Measurements from ENCODE around the gene PSMB3.

The PSMB3 gene

GRCh38 chr17:38710985-38711384 lies 41.6 kb upstream of the PSMB3 start:
- H3K4me1 Mint-ChIP-seq (ENCODE audit: low read depth), result peaks cover 53% of the 10 kb centered on the region
- H3K27me3 Mint-ChIP-seq (ENCODE audit: low read depth), result no peaks in the 10 kb centered on the region
- H3K27ac Mint-ChIP-seq, result peak overlapping the region; percentile 36
- H3K9me3 Mint-ChIP-seq, result no peaks in the 10 kb centered on the region
- H3K36me3 Mint-ChIP-seq (ENCODE audit: low read depth), result peaks cover 50% of the 10 kb centered on the region
- no peak overlapping the region for H3K4me3 Mint-ChIP-seq

GRCh38 chr17:38711792-38712571 lies 40.6 kb upstream of the PSMB3 start:
- Mint-ChIP-seq H3K27ac (no peak overlapping the region), H3K27me3 (ENCODE audit: low read depth) (no peaks in the 10 kb centered on the region), H3K4me3 (no peak overlapping the region), H3K9me3 (no peaks in the 10 kb centered on the region), H3K36me3 (ENCODE audit: low read depth) (peaks cover 57% of the 10 kb centered on the region), H3K4me1 (ENCODE audit: low read depth) (peaks cover 49% of the 10 kb centered on the region)

DNA sequence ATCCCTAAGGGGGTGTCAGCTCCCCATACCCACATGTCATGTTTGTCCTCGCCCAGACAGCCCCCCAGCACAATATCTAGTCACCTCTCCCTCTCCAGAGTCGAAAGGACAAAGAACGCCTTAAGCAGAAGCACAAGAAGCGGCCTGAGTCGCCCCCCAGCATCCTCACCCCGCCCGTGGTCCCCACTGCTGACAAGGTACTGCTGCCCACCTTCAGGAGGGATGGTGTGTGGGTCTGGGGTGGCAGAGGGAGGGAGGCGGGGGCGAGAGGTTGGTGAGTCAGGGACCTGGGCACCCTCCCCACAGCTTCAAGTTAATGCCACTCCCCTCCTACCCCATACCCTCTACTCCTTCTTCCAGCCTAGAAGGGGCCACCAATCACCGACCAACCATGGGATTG lies 39.9 kb upstream of the PSMB3 start:
- Mint-ChIP-seq H3K36me3 (ENCODE audit: low read depth) (peaks cover 53% of the 10 kb centered on the region), H3K27me3 (ENCODE audit: low read depth) (no peaks in the 10 kb centered on the region), H3K4me3 (no peak overlapping the region), H3K27ac (no peak overlapping the region), H3K9me3 (no peaks in the 10 kb centered on the region), H3K4me1 (ENCODE audit: low read depth) (peaks cover 43% of the 10 kb centered on the region)

DNA sequence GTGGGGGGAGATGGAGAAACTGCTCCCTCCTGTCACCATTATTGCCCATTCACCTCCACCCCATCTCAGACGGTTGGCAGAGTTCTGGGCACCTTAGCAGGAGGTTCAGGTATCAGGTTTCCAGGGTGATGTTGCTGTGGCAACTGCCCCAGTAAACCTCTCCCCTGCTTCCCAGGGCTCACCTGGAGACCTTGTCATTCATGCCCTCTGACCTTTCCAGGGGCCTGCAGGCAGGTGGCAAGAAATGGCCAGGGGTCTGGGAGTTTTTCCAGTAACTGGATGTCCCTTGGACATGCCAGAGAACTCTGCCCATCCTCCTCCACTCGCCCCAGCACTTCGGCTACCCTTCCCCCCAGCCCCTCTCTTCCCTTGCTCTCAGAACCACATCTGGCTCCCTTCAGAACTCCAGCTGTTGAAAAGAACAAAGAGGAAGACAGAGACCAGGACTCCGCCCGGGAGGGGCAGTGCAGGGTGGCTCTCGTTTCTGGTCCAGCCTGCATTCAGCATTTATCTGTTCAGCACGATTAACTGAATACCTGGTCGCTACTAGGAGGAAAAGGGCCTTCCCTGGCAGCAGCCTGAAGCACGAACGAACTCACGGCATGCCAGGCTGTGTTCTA lies 39.0 kb upstream of the PSMB3 start:
- peaks cover 49% of the 10 kb centered on the region for H3K36me3 Mint-ChIP-seq (ENCODE audit: low read depth)
- H3K27ac Mint-ChIP-seq, result no peak overlapping the region
- peaks cover 39% of the 10 kb centered on the region for H3K4me1 Mint-ChIP-seq (ENCODE audit: low read depth)
- no peaks in the 10 kb centered on the region for H3K27me3 Mint-ChIP-seq (ENCODE audit: low read depth)
- H3K4me3 Mint-ChIP-seq, result no peak overlapping the region
- no peaks in the 10 kb centered on the region for H3K9me3 Mint-ChIP-seq

DNA sequence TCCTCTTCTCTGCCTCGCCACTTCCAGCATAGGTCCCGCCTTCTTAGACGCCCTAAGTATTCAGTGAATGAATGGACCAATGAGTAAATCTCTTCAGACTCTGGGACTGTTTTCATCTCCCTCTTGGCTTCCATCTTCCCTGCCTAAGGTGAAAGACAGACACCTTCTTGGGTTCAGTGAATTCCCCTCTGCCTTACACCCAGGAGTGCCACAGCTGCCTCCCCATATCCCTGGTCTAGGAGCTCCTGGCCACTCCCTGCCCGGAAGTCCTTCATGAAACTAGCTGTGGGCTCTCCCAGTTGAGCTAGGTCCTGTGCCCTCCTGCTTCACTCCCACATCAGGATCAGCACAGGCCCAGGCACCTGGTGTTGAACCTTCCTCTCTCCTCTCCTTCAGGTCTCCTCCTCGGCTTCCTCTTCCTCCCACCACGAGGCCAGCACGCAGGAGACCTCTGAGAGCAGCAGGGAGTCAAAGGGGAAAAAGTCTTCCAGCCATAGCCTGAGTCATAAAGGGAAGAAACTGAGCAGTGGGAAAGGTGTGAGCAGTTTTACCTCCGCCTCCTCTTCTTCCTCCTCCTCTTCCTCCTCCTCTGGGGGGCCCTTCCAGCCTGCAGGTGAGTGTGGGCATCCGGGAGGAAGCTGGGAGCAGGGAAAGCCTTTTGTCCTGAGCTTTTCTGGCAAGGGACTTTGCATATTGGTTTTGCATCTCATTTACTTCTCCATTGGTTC lies 37.2 kb upstream of the PSMB3 start:
- Mint-ChIP-seq H3K4me3 (no peak overlapping the region), H3K9me3 (no peaks in the 10 kb centered on the region), H3K27ac (peak overlapping the region; percentile 54), H3K4me1 (ENCODE audit: low read depth) (peaks cover 29% of the 10 kb centered on the region), H3K36me3 (ENCODE audit: low read depth) (peaks cover 39% of the 10 kb centered on the region), H3K27me3 (ENCODE audit: low read depth) (no peaks in the 10 kb centered on the region)

DNA sequence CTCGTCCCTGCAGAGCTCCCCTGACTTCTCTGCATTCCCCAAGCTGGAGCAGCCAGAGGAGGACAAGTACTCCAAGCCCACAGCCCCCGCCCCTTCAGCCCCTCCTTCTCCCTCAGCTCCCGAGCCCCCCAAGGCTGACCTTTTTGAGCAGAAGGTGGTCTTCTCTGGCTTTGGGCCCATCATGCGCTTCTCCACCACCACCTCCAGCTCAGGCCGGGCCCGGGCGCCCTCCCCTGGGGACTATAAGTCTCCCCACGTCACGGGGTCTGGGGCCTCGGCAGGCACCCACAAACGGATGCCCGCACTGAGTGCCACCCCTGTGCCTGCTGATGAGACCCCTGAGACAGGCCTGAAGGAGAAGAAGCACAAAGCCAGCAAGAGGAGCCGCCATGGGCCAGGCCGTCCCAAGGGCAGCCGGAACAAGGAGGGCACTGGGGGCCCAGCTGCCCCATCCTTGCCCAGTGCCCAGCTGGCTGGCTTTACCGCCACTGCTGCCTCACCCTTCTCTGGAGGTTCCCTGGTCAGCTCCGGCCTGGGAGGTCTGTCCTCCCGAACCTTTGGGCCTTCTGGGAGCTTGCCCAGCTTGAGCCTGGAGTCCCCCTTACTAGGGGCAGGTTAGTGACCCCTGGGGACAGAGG lies 36.1 kb upstream of the PSMB3 start:
- H3K27me3 Mint-ChIP-seq (ENCODE audit: low read depth), result no peaks in the 10 kb centered on the region
- peaks cover 23% of the 10 kb centered on the region for H3K4me1 Mint-ChIP-seq (ENCODE audit: low read depth)
- peaks cover 37% of the 10 kb centered on the region for H3K36me3 Mint-ChIP-seq (ENCODE audit: low read depth)
- no peak overlapping the region for H3K4me3 Mint-ChIP-seq
- H3K9me3 Mint-ChIP-seq, result no peaks in the 10 kb centered on the region
- H3K27ac Mint-ChIP-seq, result no peak overlapping the region

GRCh38 chr17:38717139-38717745 lies 35.3 kb upstream of the PSMB3 start:
- peaks cover 23% of the 10 kb centered on the region for H3K4me1 Mint-ChIP-seq (ENCODE audit: low read depth)
- no peaks in the 10 kb centered on the region for H3K9me3 Mint-ChIP-seq
- H3K4me3 Mint-ChIP-seq, result no peak overlapping the region
- peaks cover 38% of the 10 kb centered on the region for H3K36me3 Mint-ChIP-seq (ENCODE audit: low read depth)
- H3K27me3 Mint-ChIP-seq (ENCODE audit: low read depth), result no peaks in the 10 kb centered on the region
- H3K27ac Mint-ChIP-seq, result no peak overlapping the region

DNA sequence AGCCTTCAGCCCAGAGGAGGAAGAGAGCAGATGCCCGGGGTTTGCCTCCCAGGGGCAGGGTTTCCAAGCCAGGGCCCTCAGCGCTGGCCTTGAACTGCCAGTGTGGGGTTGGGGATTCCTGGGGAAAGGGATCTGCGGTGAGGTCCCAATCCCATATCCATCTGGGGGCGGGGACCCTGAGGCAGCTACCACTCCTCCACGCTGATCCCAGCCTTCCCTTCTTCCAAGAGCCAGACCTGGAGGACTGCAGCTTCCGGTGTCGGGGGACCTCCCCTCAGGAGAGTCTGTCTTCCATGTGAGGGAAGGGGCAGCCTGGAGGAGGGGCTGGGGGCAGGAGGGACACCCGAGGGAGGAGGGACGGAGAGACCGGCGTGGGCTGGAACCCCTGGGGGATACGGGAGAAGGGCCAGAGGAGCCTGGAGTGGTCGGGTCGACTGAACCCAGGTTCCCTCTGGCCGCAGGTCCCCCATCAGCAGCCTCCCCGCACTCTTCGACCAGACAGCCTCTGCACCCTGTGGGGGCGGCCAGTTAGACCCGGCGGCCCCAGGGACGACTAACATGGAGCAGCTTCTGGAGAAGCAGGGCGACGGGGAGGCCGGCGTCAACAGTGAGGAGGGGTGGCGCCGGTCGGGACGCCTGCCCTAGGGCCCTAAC lies 33.1 kb upstream of the PSMB3 start:
- no peaks in the 10 kb centered on the region for H3K9me3 Mint-ChIP-seq
- H3K36me3 Mint-ChIP-seq (ENCODE audit: low read depth), result peaks cover 38% of the 10 kb centered on the region
- H3K4me1 Mint-ChIP-seq (ENCODE audit: low read depth), result peaks cover 21% of the 10 kb centered on the region
- H3K27ac Mint-ChIP-seq, result no peak overlapping the region
- no peaks in the 10 kb centered on the region for H3K27me3 Mint-ChIP-seq (ENCODE audit: low read depth)
- H3K4me3 Mint-ChIP-seq, result no peak overlapping the region

DNA sequence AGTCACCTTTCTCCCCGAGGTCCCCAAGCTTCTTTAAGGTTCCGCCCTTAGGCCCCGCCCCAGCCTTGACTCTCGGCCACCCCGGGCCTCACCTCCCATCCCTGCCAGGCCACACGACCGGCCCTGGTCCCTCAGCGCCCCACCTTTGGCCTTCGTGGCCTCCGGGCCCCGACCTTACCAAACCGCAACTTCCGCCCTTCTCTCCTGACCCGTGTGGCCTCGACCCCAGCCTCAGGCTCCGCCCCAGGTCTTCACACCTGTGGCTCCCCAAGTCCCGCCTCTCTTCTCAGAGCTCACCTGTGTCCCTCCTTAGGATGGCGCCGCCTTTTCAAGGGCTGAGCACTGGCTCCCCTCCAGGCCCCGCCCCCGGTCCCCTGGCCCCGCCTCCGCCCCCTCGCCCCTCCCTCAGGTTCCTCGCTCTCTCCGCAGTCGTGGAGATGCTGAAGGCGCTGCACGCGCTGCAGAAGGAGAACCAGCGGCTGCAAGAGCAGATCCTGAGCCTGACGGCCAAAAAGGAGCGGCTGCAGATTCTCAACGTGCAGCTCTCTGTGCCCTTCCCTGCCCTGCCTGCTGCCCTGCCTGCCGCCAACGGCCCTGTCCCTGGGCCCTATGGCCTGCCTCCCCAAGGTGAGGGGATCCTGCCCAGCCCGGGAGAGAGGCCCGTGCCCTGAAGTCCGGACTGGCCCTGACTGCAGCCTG lies 32.4 kb upstream of the PSMB3 start:
- Mint-ChIP-seq H3K27ac (peak overlapping the region; percentile 59), H3K9me3 (no peaks in the 10 kb centered on the region), H3K4me1 (ENCODE audit: low read depth) (peaks cover 17% of the 10 kb centered on the region), H3K36me3 (ENCODE audit: low read depth) (peaks cover 38% of the 10 kb centered on the region), H3K27me3 (ENCODE audit: low read depth) (no peaks in the 10 kb centered on the region), H3K4me3 (no peak overlapping the region)

- H3K36me3 Mint-ChIP-seq (ENCODE audit: low read depth), result peaks cover 32% of the 10 kb centered on the region
- peaks cover 10% of the 10 kb centered on the region for H3K4me1 Mint-ChIP-seq (ENCODE audit: low read depth)
- H3K27ac Mint-ChIP-seq, result no peak overlapping the region
- no peaks in the 10 kb centered on the region for H3K9me3 Mint-ChIP-seq
- H3K4me3 Mint-ChIP-seq, result no peak overlapping the region
- H3K27me3 Mint-ChIP-seq (ENCODE audit: low read depth), result no peaks in the 10 kb centered on the region
Measured at GRCh38 chr17:38720941-38721340, 31.6 kb upstream of the PSMB3 start.

DNA sequence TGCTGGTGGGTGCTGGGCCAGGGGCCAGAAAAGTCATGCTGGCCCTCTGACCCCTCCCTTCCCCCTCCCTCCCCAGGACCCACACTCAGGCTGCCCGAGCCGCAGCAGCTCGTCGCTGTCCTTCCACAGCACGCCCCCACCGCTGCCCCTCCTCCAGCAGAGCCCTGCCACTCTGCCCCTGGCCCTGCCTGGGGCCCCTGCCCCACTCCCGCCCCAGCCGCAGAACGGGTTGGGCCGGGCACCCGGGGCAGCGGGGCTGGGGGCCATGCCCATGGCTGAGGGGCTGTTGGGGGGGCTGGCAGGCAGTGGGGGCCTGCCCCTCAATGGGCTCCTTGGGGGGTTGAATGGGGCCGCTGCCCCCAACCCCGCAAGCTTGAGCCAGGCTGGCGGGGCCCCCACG lies 30.7 kb upstream of the PSMB3 start:
- Mint-ChIP-seq H3K4me1 (ENCODE audit: low read depth) (peaks cover 12% of the 10 kb centered on the region), H3K27ac (no peak overlapping the region), H3K9me3 (no peaks in the 10 kb centered on the region), H3K4me3 (no peak overlapping the region), H3K27me3 (ENCODE audit: low read depth) (no peaks in the 10 kb centered on the region), H3K36me3 (ENCODE audit: low read depth) (peaks cover 27% of the 10 kb centered on the region)

- H3K27ac Mint-ChIP-seq, result no peak overlapping the region
- no peaks in the 10 kb centered on the region for H3K27me3 Mint-ChIP-seq (ENCODE audit: low read depth)
- H3K4me1 Mint-ChIP-seq (ENCODE audit: low read depth), result peaks cover 28% of the 10 kb centered on the region
- peaks cover 25% of the 10 kb centered on the region for H3K36me3 Mint-ChIP-seq (ENCODE audit: low read depth)
- H3K4me3 Mint-ChIP-seq, result no peak overlapping the region
- H3K9me3 Mint-ChIP-seq, result no peaks in the 10 kb centered on the region
Measured at GRCh38 chr17:38724337-38724988, 28.1 kb upstream of the PSMB3 start.

GRCh38 chr17:38725066-38725465 lies 27.5 kb upstream of the PSMB3 start:
- H3K36me3 Mint-ChIP-seq (ENCODE audit: low read depth), result peaks cover 25% of the 10 kb centered on the region
- H3K4me1 Mint-ChIP-seq (ENCODE audit: low read depth), result peaks cover 29% of the 10 kb centered on the region
- H3K27me3 Mint-ChIP-seq (ENCODE audit: low read depth), result no peaks in the 10 kb centered on the region
- no peak overlapping the region for H3K4me3 Mint-ChIP-seq
- H3K9me3 Mint-ChIP-seq, result no peaks in the 10 kb centered on the region
- no peak overlapping the region for H3K27ac Mint-ChIP-seq

Data from T-helper 1 cell treated with Interleukin-12 subunit alpha and Interleukin-12 subunit beta and Interleukin-4 antibody, amounts not matched to agents 30 μg/mL and 1 μg/mL, for 36 hours (primary cell).